Endothelial cell (in vitro differentiated cells): ENCODE data around the gene CPD. TPM values are rescaled to one million over a fixed set of nuclear protein-coding genes. Genes with fewer than 3 reads are reported as not detected.

ENCODE experiments used
- DNase-seq: peaks from one replicate; pipeline ENCODE4 v3.0.0; 2021; ENCODE audit warnings: low spot score
- H3K27ac Mint-ChIP-seq: one replicate; pipeline ENCODE4 v1.8.0; 2021; ENCODE audit warnings: mixed read lengths, inconsistent platforms; ENCODE audit not compliant: unreplicated experiment
- H3K27me3 Mint-ChIP-seq: one replicate; pipeline ENCODE4 v1.8.0; 2021; ENCODE audit warnings: mild to moderate bottlenecking, moderate library complexity, mixed read lengths, inconsistent platforms; ENCODE audit not compliant: unreplicated experiment
- H3K36me3 Mint-ChIP-seq: one replicate; pipeline ENCODE4 v1.8.0; 2021; ENCODE audit warnings: mild to moderate bottlenecking, low read depth, mixed read lengths, inconsistent platforms; ENCODE audit not compliant: unreplicated experiment
- H3K4me1 Mint-ChIP-seq: one replicate; pipeline ENCODE4 v1.8.0; 2021; ENCODE audit warnings: mild to moderate bottlenecking, mixed read lengths, inconsistent platforms; ENCODE audit not compliant: unreplicated experiment
- H3K4me3 Mint-ChIP-seq: one replicate; pipeline ENCODE4 v1.8.0; 2021; ENCODE audit warnings: mild to moderate bottlenecking, mixed read lengths, inconsistent platforms; ENCODE audit not compliant: unreplicated experiment
- H3K9me3 Mint-ChIP-seq: one replicate; pipeline ENCODE4 v1.8.0; 2021; ENCODE audit warnings: mixed read lengths, inconsistent platforms; ENCODE audit not compliant: unreplicated experiment
- total RNA-seq: library from RNA; stranded (reverse); fragmentation: NEBNext Ultra II Directional; extraction: Animal tissue kit (Norgen Biotek cat#: 25700); gene quantifications from one replicate; pipeline ENCODE4 v1.2.1, GENCODE V29; 2021; ENCODE audit not compliant: unreplicated experiment
- TF ChIP-seq, protein P1 (sequence below): fragments of 200-600 bp; sonication (generic); IDR thresholded peaks from one replicate; pipeline ENCODE4 v1.5.0; 2021; ENCODE audit warnings: antibody characterized with exemption; ENCODE audit not compliant: unreplicated experiment

Gene CPD
- total RNA-seq, 1 donor from 2014 or later = 119 TPM

DNA sequence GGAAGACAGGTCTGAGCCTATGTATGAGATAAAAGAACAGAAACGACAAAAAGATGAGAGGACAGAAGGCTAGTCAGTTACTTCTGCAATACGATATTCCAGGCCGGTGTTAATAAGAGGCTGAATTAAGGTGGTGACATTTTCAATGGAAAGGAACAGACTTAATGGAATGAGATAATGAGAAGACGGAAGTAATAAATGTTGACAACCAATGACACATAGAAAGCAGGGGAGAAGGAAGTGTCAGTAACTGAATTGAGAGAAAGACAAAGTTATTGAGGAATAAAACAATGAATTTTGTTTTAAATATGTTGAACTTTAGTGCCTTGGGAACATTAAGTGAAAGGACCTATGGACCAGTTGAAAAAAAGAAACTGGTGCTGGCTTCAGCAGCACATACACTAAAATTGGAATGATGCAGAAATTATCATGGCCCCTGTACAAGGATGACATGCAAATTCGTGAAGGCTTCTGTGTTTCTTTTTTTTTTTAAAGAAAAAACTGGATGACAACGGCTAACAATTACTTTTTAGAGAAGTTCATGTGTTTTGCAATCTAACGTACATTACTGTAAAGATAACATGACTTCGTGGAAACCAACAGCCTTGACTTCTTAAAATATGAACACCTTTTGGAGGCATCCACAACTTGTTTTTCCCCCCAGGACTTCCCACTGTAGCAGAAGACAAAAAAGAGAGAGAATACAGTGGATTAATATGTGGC lies 18.5 kb upstream of the CPD start:
- no peaks in the 10 kb centered on the region for H3K9me3 Mint-ChIP-seq
- DNase-seq = no peak
- H3K27ac Mint-ChIP-seq = no peak overlapping the region
- no peaks in the 10 kb centered on the region for H3K27me3 Mint-ChIP-seq
- TF ChIP-seq, protein P1, sequence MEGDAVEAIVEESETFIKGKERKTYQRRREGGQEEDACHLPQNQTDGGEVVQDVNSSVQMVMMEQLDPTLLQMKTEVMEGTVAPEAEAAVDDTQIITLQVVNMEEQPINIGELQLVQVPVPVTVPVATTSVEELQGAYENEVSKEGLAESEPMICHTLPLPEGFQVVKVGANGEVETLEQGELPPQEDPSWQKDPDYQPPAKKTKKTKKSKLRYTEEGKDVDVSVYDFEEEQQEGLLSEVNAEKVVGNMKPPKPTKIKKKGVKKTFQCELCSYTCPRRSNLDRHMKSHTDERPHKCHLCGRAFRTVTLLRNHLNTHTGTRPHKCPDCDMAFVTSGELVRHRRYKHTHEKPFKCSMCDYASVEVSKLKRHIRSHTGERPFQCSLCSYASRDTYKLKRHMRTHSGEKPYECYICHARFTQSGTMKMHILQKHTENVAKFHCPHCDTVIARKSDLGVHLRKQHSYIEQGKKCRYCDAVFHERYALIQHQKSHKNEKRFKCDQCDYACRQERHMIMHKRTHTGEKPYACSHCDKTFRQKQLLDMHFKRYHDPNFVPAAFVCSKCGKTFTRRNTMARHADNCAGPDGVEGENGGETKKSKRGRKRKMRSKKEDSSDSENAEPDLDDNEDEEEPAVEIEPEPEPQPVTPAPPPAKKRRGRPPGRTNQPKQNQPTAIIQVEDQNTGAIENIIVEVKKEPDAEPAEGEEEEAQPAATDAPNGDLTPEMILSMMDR = no peak
- H3K36me3 Mint-ChIP-seq = no peaks in the 10 kb centered on the region
- no peak overlapping the region for H3K4me3 Mint-ChIP-seq
- no peaks in the 10 kb centered on the region for H3K4me1 Mint-ChIP-seq

DNA sequence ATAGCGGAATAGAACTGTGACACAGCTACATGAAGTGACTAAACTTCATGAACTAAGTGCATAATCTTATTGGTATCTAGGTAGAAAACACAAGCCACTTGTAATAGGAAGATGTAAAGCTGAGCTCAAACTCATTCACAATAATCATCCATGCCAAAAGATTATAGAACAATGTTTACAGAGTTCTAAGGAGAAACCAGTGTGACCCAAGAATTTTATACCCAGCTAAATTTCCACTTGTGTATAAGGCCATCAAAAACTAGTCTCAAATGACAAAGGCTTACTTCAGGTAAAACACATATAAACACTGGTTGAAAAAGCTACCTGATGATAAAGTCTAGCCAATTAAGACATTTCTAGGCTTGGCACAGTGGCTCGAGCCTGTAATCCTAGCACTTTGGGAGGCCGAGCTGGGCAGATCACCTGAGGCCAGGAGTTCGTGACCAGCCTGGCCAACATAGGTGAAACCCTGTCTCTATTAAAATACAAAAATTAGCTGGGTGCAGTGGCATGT lies 16.9 kb upstream of the CPD start:
- no peaks in the 10 kb centered on the region for H3K4me1 Mint-ChIP-seq
- TF ChIP-seq, protein P1 = no peak
- H3K36me3 Mint-ChIP-seq = no peaks in the 10 kb centered on the region
- no peaks in the 10 kb centered on the region for H3K9me3 Mint-ChIP-seq
- H3K4me3 Mint-ChIP-seq = no peak overlapping the region
- no peak for DNase-seq
- no peak overlapping the region for H3K27ac Mint-ChIP-seq
- no peaks in the 10 kb centered on the region for H3K27me3 Mint-ChIP-seq

DNA sequence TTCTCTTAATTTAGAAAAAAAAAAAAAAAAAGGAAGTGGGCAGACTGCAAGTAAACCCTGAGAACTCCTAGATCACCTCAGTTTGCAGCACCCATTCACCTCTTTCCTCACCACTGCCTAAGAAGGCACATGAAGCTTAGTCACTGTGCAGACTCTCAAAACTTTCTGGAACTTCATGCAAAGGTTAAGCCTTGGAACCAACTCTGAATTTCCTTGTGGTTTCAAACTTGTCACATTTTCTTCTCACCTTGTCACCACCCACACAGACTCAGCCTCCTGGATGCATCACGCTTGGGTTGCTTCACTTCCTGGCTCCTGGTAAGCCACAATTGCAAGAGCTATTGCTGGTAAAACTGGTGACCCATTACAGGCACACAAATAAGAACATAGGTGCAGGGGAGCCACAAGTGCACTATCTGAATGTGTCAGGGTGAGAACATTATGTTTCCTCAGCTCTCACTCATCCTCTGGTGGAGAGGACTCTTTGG lies 15.0 kb upstream of the CPD start:
- Mint-ChIP-seq H3K36me3 (no peaks in the 10 kb centered on the region), H3K4me3 (no peak overlapping the region), H3K9me3 (no peaks in the 10 kb centered on the region), H3K27me3 (no peaks in the 10 kb centered on the region), H3K4me1 (peaks cover 9% of the 10 kb centered on the region), H3K27ac (no peak overlapping the region)
- TF ChIP-seq, protein P1 = no peak
- DNase-seq = no peak

DNA sequence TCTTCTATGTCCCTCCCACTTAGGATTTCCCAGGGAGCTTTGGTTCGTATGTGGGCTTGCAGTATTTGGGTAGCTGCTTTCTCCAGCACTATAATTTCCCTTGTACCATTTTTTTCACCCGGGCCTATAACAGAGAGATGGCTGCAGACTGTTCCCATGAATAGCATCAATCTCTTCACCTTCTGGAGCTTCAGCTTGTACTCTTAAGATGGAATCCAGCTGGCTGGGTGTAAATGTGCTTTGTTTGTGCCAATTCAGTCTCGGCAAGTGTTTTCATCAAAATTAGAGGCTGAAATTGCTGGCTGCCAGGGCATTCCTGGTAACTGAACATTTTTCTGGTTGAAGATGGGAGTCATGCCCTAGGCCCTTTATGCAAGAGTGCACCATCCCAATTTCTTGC lies 12.2 kb upstream of the CPD start:
- Mint-ChIP-seq H3K27me3 (no peaks in the 10 kb centered on the region), H3K9me3 (no peaks in the 10 kb centered on the region), H3K36me3 (no peaks in the 10 kb centered on the region), H3K4me3 (no peak overlapping the region), H3K27ac (no peak overlapping the region), H3K4me1 (peaks cover 19% of the 10 kb centered on the region)
- DNase-seq = no peak
- TF ChIP-seq, protein P1 = no peak
